ENCODE data around the gene HSFY1.
"Not testable (repeated sequence)": the region's sequence is repeated elsewhere in the genome, so short reads cannot be mapped to it uniquely, and the experiment has no call there.

Gene HSFY1

GRCh38 chrY:18546420-18546819 lies at the start of gene HSFY1:
Gene HSFY1, plus strand, starts transcription at chrY:18546720. Its CDS starts 68 bp downstream, at chrY:18546788.
- not testable (repeated sequence) for DNase-seq (ENCODE audit: low read depth)

- not testable (repeated sequence) for DNase-seq (ENCODE audit: low read depth)
Measured at GRCh38 chrY:18504266-18504665, 42.3 kb upstream of the HSFY1 start.

GRCh38 chrY:18530995-18531655 lies 15.4 kb upstream of the HSFY1 start:
- DNase-seq (ENCODE audit: low read depth), result not testable (repeated sequence)

GRCh38 chrY:18538952-18539351 lies 7.6 kb upstream of the HSFY1 start:
- DNase-seq (ENCODE audit: low read depth), result not testable (repeated sequence)

- DNase-seq (ENCODE audit: low read depth), result not testable (repeated sequence)
Measured at GRCh38 chrY:18553132-18553531, 6.6 kb downstream of the HSFY1 start.

GRCh38 chrY:18565915-18566314 lies 19.4 kb downstream of the HSFY1 start:
- DNase-seq (ENCODE audit: low read depth), result not testable (repeated sequence)

Measured in EH (cell line).